GM10266 (cell line): ENCODE data around the gene TBC1D22B.

ENCODE experiments used
- DNase-seq: peaks from one replicate; pipeline ENCODE4 v3.0.0; 2012; ENCODE audit errors: extremely low spot score
- CTCF ChIP-seq: IDR thresholded peaks from 2 replicates; pipeline ENCODE4 v1.5.1; 2012; ENCODE audit warnings: mild to moderate bottlenecking, low read depth; ENCODE audit not compliant: control insufficient read depth, insufficient read depth; ENCODE audit errors: missing control alignments

The TBC1D22B gene

GRCh38 chr6:37239950-37240713 is 17.4 kb upstream of the TBC1D22B start:
- peak; percentile 73 for DNase-seq
- no peak for TF ChIP-seq CTCF

DNA sequence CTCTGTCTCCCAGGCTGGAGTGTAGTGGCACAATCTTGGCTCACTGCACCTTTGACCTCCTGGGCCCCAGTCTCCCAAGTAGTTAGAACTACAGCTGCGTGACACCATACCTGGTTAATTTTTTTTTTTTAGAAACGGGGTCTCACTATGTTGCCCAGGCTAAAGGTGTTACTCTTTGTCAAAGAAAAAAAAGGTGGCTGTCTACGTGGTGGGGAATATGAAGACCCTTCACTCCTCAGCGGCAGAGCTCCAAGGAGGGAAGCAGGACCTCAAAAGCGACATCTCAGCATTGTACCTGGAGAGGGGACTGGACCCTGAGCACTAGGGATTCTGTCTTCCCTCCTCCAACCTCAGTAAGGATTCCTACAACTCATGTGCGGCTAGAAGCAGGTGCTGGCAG is 16.4 kb upstream of the TBC1D22B start:
- no peak for TF ChIP-seq CTCF
- no peak for DNase-seq

DNA sequence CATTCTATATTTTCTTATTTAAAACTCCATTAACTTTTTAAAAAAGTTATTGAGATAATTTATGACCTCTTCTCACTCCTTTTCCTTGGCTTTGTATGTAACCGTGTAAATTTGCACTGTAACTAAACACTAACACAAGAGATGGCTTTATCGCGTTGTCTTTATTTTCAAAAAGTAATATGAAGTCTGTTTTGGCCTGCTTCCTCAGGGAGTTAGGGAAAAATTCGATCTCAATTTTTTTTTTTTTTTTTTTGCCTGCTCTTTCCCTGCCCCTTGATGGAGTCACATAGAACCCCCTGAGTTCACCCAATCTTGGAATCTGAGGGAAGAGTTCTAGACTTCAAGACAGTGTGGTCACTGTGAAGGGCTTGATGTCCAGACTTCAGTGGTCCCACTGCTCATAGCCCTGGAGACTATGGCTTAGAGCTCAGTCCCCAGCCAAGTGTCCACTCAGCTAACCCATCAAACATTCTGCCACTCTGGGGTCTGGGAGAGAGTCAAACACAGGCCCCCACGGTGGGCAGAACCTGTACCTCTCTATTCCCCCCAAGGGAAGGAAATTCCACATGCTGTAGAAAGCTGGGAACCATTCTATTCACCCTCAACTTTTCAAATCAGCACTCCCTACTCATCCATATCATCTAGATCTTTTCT is 15.7 kb upstream of the TBC1D22B start:
- no peak for DNase-seq
- no peak for TF ChIP-seq CTCF

DNA sequence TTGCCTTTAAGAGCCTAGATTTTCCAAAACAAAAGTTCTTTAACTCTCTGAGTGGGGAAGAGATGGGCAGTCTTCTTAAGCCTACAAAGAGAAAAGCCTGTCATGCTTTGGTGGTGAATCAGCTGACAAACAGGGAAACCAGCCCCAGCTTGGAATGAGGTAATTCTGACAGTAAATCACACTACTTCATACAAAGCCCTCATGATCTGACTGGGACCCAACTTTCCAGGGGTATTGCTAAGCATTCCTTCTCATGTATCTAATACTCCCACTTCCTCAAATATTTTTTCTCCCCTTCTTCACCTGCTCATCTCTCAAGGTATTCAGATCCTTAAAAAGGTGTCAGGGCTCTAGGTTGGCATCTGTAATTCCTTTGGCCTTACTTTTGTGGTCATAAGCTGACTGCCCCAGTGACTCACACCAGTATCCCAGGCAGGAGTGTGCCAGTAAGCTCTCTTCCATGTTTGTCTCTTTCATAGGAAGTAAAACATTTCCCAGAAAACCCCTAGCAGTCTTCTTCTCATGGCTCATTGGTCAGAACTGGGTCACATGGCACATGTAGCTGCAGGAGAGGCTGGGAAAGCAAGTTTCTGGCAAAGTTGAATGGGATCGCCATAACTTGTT is 15.0 kb upstream of the TBC1D22B start:
- TF ChIP-seq CTCF, result no peak
- peak; percentile 33 for DNase-seq

- DNase-seq, result no peak
- no peak for TF ChIP-seq CTCF
Observed at GRCh38 chr6:37243131-37243815, 14.3 kb upstream of the TBC1D22B start.

DNA sequence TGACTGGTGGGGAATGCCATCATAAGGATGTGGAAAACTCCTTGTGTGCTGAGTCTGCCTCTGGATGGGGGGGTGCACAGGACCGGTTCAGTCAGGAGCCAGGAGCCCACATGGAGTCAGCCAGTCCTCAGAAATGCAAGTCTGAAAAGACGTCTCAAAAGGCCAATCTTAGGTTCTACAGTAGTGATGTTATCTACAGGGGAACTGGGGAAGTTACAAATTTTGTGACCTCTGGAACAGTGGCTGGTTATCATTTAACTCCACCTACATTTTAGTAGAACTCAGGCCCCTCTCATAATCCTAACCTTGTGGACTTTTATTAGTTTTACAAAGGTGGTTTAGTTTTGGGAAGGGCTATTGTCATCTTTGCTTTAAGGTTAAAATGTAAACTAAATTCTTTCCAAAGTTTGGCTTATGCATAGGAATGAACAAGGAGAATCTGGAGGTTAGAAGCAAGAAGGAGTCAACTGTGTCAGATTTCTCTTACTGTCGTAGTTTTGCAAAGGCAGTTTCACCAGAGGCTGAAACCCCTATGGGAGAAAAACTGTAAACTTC is 13.7 kb upstream of the TBC1D22B start:
- TF ChIP-seq CTCF, result no peak

More for the DNA sequence above, 13.7 kb upstream of the TBC1D22B start:
- no peak for DNase-seq
